Stomach (tissue), 9 donors: Measurements from ENCODE around the gene CD151. TPM values are rescaled to one million over a fixed set of nuclear protein-coding genes. Genes with fewer than 3 reads are reported as not detected.

Experiments
- DNase-seq, 2 donors: peaks; one replicate each; pipeline versions ENCODE4 v3.0.0 to v3.0.0-alpha.2; 2013 to 2019
- H3K27ac ChIP-seq, 5 donors: fragments of 200-600 bp in 4 of 5; sonication (generic) in 4 of 5; one replicate each; pipeline ENCODE4 v1.5.1; 2013 to 2019; ENCODE audit warnings: mild to moderate bottlenecking in 1 of 5, moderate library complexity in 1 of 5
- H3K27me3 ChIP-seq, 3 donors: fragments of 200-600 bp; sonication (generic); one replicate each; pipeline ENCODE4 v1.5.1; 2017 to 2019; ENCODE audit warnings: mixed run types in 1 of 3
- H3K36me3 ChIP-seq, 4 donors: fragments of 200-600 bp; sonication (generic); 1 replicate in 3 of 4; 2 replicates in 1 of 4; pipeline ENCODE4 v1.5.1; 2016 to 2019
- H3K4me1 ChIP-seq, 4 donors: fragments of 200-600 bp; sonication (generic); one replicate each; pipeline ENCODE4 v1.5.1; 2016 to 2019
- H3K4me3 ChIP-seq, 4 donors: fragments of 200-600 bp; sonication (generic) in 3 of 4; one replicate each; pipeline ENCODE4 v1.5.1; 2016 to 2019; ENCODE audit warnings: mild to moderate bottlenecking in 1 of 4
- H3K9me3 ChIP-seq, 4 donors: fragments of 200-600 bp; sonication (generic); one replicate each; pipeline ENCODE4 v1.5.1; 2016 to 2019
- CTCF ChIP-seq, 7 experiments: fragments of 450-650 bp in 4 of 7; fragments of 200-600 bp in 3 of 7; sonication (generic) in 3 of 7; IDR thresholded peaks; one replicate each; pipeline ENCODE4 v1.5.1; 2016 to 2019; ENCODE audit warnings: antibody characterized with exemption in 7 of 7, control low read depth in 2 of 7, mild to moderate bottlenecking in 1 of 7
- EP300 ChIP-seq: sonication (generic); formaldehyde crosslinking; IDR thresholded peaks from one replicate; pipeline ENCODE4 v1.6.1; 2017; ENCODE audit warnings: antibody characterized with exemption
- POLR2A ChIP-seq, 4 donors: fragments of 450-650 bp; IDR thresholded peaks; one replicate each; pipeline ENCODE4 v1.6.1; 2016; ENCODE audit warnings: antibody characterized with exemption in 4 of 4, control low read depth in 2 of 4, mild to moderate bottlenecking in 1 of 4, moderate library complexity in 1 of 4
- POLR2AphosphoS5 ChIP-seq, 3 donors: sonication (generic); formaldehyde crosslinking; IDR thresholded peaks; one replicate each; pipeline ENCODE4 v1.6.1; 2016; ENCODE audit warnings: antibody characterized with exemption in 3 of 3
- WGBS, 5 donors: extraction: QIAGEN DNeasy Blood & Tissue Kit in 3 of 5; methylation state at CpG; one replicate each; pipeline versions ENCODE4 v1.1.5 to v1.1.7; 2013 to 2018; 5-methylcytosine and 5-hydroxymethylcytosine counted together
- intact Hi-C: fragments of 100-400 bp; cut with DNase I; formaldehyde crosslinking; loops from one replicate; pipeline ENCODE4 v1.15.1; 2023; ENCODE audit warnings: low total_unique reads
- polyA plus RNA-seq, 3 donors: library from polyadenylated mRNA; stranded (reverse); fragments of 200-250 nt; gene quantifications; one replicate each; pipeline ENCODE4 v1.2.3, GENCODE V29; 2013
- total RNA-seq, 5 donors: library from RNA; depleted of rRNA; stranded (reverse); fragments of >200 nt; gene quantifications; one replicate each; pipeline versions ENCODE4 v1.1.0 to v1.2.3, GENCODE V29; 2014 to 2016
- donor health status: healthy with polysubstance abuse.
- donor health status: Bipolar disorder and iron deficiency.
- donor health status: healthy.

The CD151 gene
- total and polyA plus RNA-seq, 8 donors, result 66.7 to 293 (median 159) TPM

GRCh38 chr11:855330-855674 is 22.6 kb downstream of the CD151 start:
- H3K27me3 ChIP-seq, result peaks cover 0 to 10% (median 7%) of the 10 kb centered on the region in 3 donors
- peaks cover 0 to 4% (median 0%) of the 10 kb centered on the region in 4 donors for H3K36me3 ChIP-seq
- no peak overlapping the region for H3K4me3 ChIP-seq
- no peak for TF ChIP-seq POLR2AphosphoS5 (IDR thresholded peaks at IDR 0.05)
- no peak for TF ChIP-seq CTCF (IDR thresholded peaks at IDR 0.05)
- TF ChIP-seq POLR2A (IDR thresholded peaks at IDR 0.05), result no peak
- TF ChIP-seq EP300, result no peak
- H3K4me1 ChIP-seq, result peaks cover 15 to 39% (median 29%) of the 10 kb centered on the region in 4 donors
- H3K9me3 ChIP-seq, result no peaks in the 10 kb centered on the region
- intact Hi-C loops, result no loop called here
- 78 to 90% (median 88%) methylated on average over 2 to 7 of the region's 7 CpGs for WGBS, 5 donors
- no peak overlapping the region for H3K27ac ChIP-seq
- no peak for DNase-seq

GRCh38 chr11:855796-856195 is 23.0 kb downstream of the CD151 start:
- intact Hi-C loops, result no loop called here
- Histone ChIP-seq H3K4me3 (no peak overlapping the region), H3K9me3 (no peaks in the 10 kb centered on the region), H3K27ac (no peak overlapping the region), H3K27me3 (peaks cover 0 to 5% (median 2%) of the 10 kb centered on the region in 3 donors), H3K36me3 (peaks cover 0 to 4% (median 0%) of the 10 kb centered on the region in 4 donors), H3K4me1 (peaks cover 11 to 36% (median 27%) of the 10 kb centered on the region in 4 donors)
- no peak for DNase-seq
- TF ChIP-seq EP300, result no peak
- TF ChIP-seq POLR2AphosphoS5 (IDR thresholded peaks at IDR 0.05), result no peak
- TF ChIP-seq CTCF (IDR thresholded peaks at IDR 0.05), result no peak
- no peak for TF ChIP-seq POLR2A (IDR thresholded peaks at IDR 0.05)
- WGBS, 5 donors, result 78 to 89% (median 84%) methylated on average over 7 to 12 of the region's 12 CpGs

GRCh38 chr11:856397-856796 is 23.6 kb downstream of the CD151 start:
- no peak overlapping the region for H3K4me3 ChIP-seq
- no peaks in the 10 kb centered on the region for H3K27me3 ChIP-seq
- no peak for TF ChIP-seq POLR2AphosphoS5 (IDR thresholded peaks at IDR 0.05)
- no peak for DNase-seq
- H3K27ac ChIP-seq, result no peak overlapping the region
- 66 to 94% (median 77%) methylated on average over 3 to 8 of the region's 8 CpGs for WGBS, 5 donors
- H3K36me3 ChIP-seq, result peaks cover 0 to 4% (median 0%) of the 10 kb centered on the region in 4 donors
- H3K4me1 ChIP-seq, result peaks cover 11 to 30% (median 21%) of the 10 kb centered on the region in 4 donors
- no peaks in the 10 kb centered on the region for H3K9me3 ChIP-seq
- intact Hi-C loops, result no loop called here

GRCh38 chr11:858053-858761 is 25.5 kb downstream of the CD151 start:
- H3K27ac ChIP-seq, result no peak overlapping the region
- H3K9me3 ChIP-seq, result no peaks in the 10 kb centered on the region
- intact Hi-C loops, result no loop called here
- TF ChIP-seq POLR2A (IDR thresholded peaks at IDR 0.05), result no peak
- TF ChIP-seq POLR2AphosphoS5 (IDR thresholded peaks at IDR 0.05), result no peak
- TF ChIP-seq EP300, result no peak
- TF ChIP-seq CTCF (IDR thresholded peaks at IDR 0.05), result no peak
- peaks cover 0 to 12% (median 8%) of the 10 kb centered on the region in 4 donors for H3K36me3 ChIP-seq
- DNase-seq, result no peak
- peaks cover 11 to 39% (median 33%) of the 10 kb centered on the region in 4 donors for H3K4me1 ChIP-seq
- no peak overlapping the region for H3K4me3 ChIP-seq
- 83 to 88% (median 86%) methylated on average over 18 to 27 of the region's 27 CpGs for WGBS, 5 donors
- no peaks in the 10 kb centered on the region for H3K27me3 ChIP-seq

GRCh38 chr11:858762-859339 is 26.1 kb downstream of the CD151 start:
- no peak for DNase-seq
- H3K36me3 ChIP-seq, result peaks cover 0 to 18% (median 14%) of the 10 kb centered on the region in 4 donors
- intact Hi-C loops, result no loop called here
- no peak overlapping the region for H3K4me3 ChIP-seq
- WGBS, 5 donors, result 80 to 87% (median 84%) methylated on average over 27 to 37 of the region's 37 CpGs
- no peaks in the 10 kb centered on the region for H3K27me3 ChIP-seq
- no peaks in the 10 kb centered on the region for H3K9me3 ChIP-seq
- H3K27ac ChIP-seq, result no peak overlapping the region
- TF ChIP-seq CTCF (IDR thresholded peaks at IDR 0.05) (no peak), POLR2A (IDR thresholded peaks at IDR 0.05) (no peak), EP300 (no peak), POLR2AphosphoS5 (IDR thresholded peaks at IDR 0.05) (no peak)
- peaks cover 11 to 40% (median 33%) of the 10 kb centered on the region in 4 donors for H3K4me1 ChIP-seq
